ENCODE measurements around the gene ITGA3. TPM values are rescaled to one million over a fixed set of nuclear protein-coding genes. Genes with fewer than 3 reads are reported as not detected.

Gene ITGA3
- total RNA-seq, 2 donors from 2014 or later: 16.6 to 16.9 TPM

- DNase-seq (no peak), ATAC-seq (replicated peaks in 1 of 2) (no peak)
- H3K4me3 Mint-ChIP-seq: no peak overlapping the region
- no peaks in the 10 kb centered on the region for H3K27me3 Mint-ChIP-seq (ENCODE audit: low read depth)
- peaks cover 0 to 3% of the 10 kb centered on the region in 2 donors for H3K9me3 Mint-ChIP-seq
- H3K36me3 Mint-ChIP-seq (ENCODE audit: insufficient read depth in 2 of 2): peaks cover 9 to 13% of the 10 kb centered on the region in 2 donors
- no peak overlapping the region for H3K27ac Mint-ChIP-seq
- H3K4me1 Mint-ChIP-seq (ENCODE audit: low read depth): no peaks in the 10 kb centered on the region
These were observed 18.3 kb downstream of the ITGA3 start for GRCh38 chr17:50074227-50074626.

GRCh38 chr17:50075446-50076032 lies 19.6 kb downstream of the ITGA3 start:
- peaks cover 0 to 3% of the 10 kb centered on the region in 2 donors for H3K9me3 Mint-ChIP-seq
- ATAC-seq (replicated peaks in 1 of 2): no peak

GRCh38 chr17:50076221-50076590 lies 20.3 kb downstream of the ITGA3 start:
- H3K27me3 Mint-ChIP-seq (ENCODE audit: low read depth): no peaks in the 10 kb centered on the region
- H3K36me3 Mint-ChIP-seq (ENCODE audit: insufficient read depth in 2 of 2): peaks cover 4 to 10% of the 10 kb centered on the region in 2 donors
- DNase-seq (no peak), ATAC-seq (replicated peaks in 1 of 2) (no peak)
- H3K27ac Mint-ChIP-seq: no peak overlapping the region
- H3K4me3 Mint-ChIP-seq: no peak overlapping the region
- no peaks in the 10 kb centered on the region for H3K4me1 Mint-ChIP-seq (ENCODE audit: low read depth)
- peaks cover 0 to 3% of the 10 kb centered on the region in 2 donors for H3K9me3 Mint-ChIP-seq

More at GRCh38 chr17:50075446-50076032, 19.6 kb downstream of the ITGA3 start:
- H3K27ac Mint-ChIP-seq: no peak overlapping the region
- H3K36me3 Mint-ChIP-seq (ENCODE audit: insufficient read depth in 2 of 2): peaks cover 9 to 13% of the 10 kb centered on the region in 2 donors
- no peak for DNase-seq
- H3K4me3 Mint-ChIP-seq: no peak overlapping the region
- H3K27me3 Mint-ChIP-seq (ENCODE audit: low read depth): no peaks in the 10 kb centered on the region
- H3K4me1 Mint-ChIP-seq (ENCODE audit: low read depth): no peaks in the 10 kb centered on the region

- Mint-ChIP-seq H3K27ac (no peak overlapping the region), H3K27me3 (ENCODE audit: low read depth) (no peaks in the 10 kb centered on the region), H3K36me3 (ENCODE audit: insufficient read depth in 2 of 2) (peaks cover 1 to 5% of the 10 kb centered on the region in 2 donors), H3K9me3 (no peaks in the 10 kb centered on the region), H3K4me3 (no peak overlapping the region), H3K4me1 (ENCODE audit: low read depth) (no peaks in the 10 kb centered on the region)
- DNase-seq (no peak), ATAC-seq (replicated peaks in 1 of 2) (no peak)
These were observed 20.8 kb downstream of the ITGA3 start for GRCh38 chr17:50076591-50077235.

GRCh38 chr17:50078430-50078829 lies 22.5 kb downstream of the ITGA3 start:
- no peaks in the 10 kb centered on the region for H3K27me3 Mint-ChIP-seq (ENCODE audit: low read depth)
- H3K9me3 Mint-ChIP-seq: no peaks in the 10 kb centered on the region
- DNase-seq: no peak
- no peaks in the 10 kb centered on the region for H3K4me1 Mint-ChIP-seq (ENCODE audit: low read depth)
- no peak overlapping the region for H3K27ac Mint-ChIP-seq
- no peaks in the 10 kb centered on the region for H3K36me3 Mint-ChIP-seq (ENCODE audit: insufficient read depth in 2 of 2)
- ATAC-seq (replicated peaks in 1 of 2): no peak
- no peak overlapping the region for H3K4me3 Mint-ChIP-seq

GRCh38 chr17:50079334-50080095 lies 23.6 kb downstream of the ITGA3 start:
- Mint-ChIP-seq H3K27ac (no peak overlapping the region), H3K36me3 (ENCODE audit: insufficient read depth in 2 of 2) (no peaks in the 10 kb centered on the region), H3K4me1 (ENCODE audit: low read depth) (no peaks in the 10 kb centered on the region), H3K9me3 (no peaks in the 10 kb centered on the region), H3K4me3 (no peak overlapping the region), H3K27me3 (ENCODE audit: low read depth) (no peaks in the 10 kb centered on the region)
- peak in 1 of 2 donors; percentile 28 for DNase-seq
- peak in 1 of 2 donors; percentile 17 for ATAC-seq (replicated peaks in 1 of 2)

- Mint-ChIP-seq H3K4me1 (ENCODE audit: low read depth) (no peaks in the 10 kb centered on the region), H3K27me3 (ENCODE audit: low read depth) (no peaks in the 10 kb centered on the region), H3K27ac (no peak overlapping the region), H3K4me3 (no peak overlapping the region), H3K9me3 (no peaks in the 10 kb centered on the region), H3K36me3 (ENCODE audit: insufficient read depth in 2 of 2) (no peaks in the 10 kb centered on the region)
- ATAC-seq (replicated peaks in 1 of 2) (no peak), DNase-seq (no peak)
These were observed 24.2 kb downstream of the ITGA3 start for GRCh38 chr17:50080096-50080480.

- no peaks in the 10 kb centered on the region for H3K36me3 Mint-ChIP-seq (ENCODE audit: insufficient read depth in 2 of 2)
- DNase-seq (no peak), ATAC-seq (replicated peaks in 1 of 2) (no peak)
- no peaks in the 10 kb centered on the region for H3K4me1 Mint-ChIP-seq (ENCODE audit: low read depth)
- H3K4me3 Mint-ChIP-seq: no peak overlapping the region
- no peaks in the 10 kb centered on the region for H3K9me3 Mint-ChIP-seq
- H3K27ac Mint-ChIP-seq: no peak overlapping the region
- H3K27me3 Mint-ChIP-seq (ENCODE audit: low read depth): no peaks in the 10 kb centered on the region
These were observed 24.9 kb downstream of the ITGA3 start for GRCh38 chr17:50080827-50081226.

- Mint-ChIP-seq H3K4me3 (no peak overlapping the region), H3K27me3 (ENCODE audit: low read depth) (no peaks in the 10 kb centered on the region), H3K27ac (no peak overlapping the region)
These were observed 25.8 kb downstream of the ITGA3 start for GRCh38 chr17:50081757-50082156.

GRCh38 chr17:50087246-50087911 lies 31.5 kb downstream of the ITGA3 start:
- no peaks in the 10 kb centered on the region for H3K27me3 Mint-ChIP-seq (ENCODE audit: low read depth)
- no peaks in the 10 kb centered on the region for H3K36me3 Mint-ChIP-seq (ENCODE audit: insufficient read depth in 2 of 2)
- ATAC-seq (replicated peaks in 1 of 2) (peak; percentile 74 to 85), DNase-seq (peak; percentile 74 to 84)
- no peaks in the 10 kb centered on the region for H3K9me3 Mint-ChIP-seq
- no peak overlapping the region for H3K27ac Mint-ChIP-seq
- no peak overlapping the region for H3K4me3 Mint-ChIP-seq
- H3K4me1 Mint-ChIP-seq (ENCODE audit: low read depth): no peaks in the 10 kb centered on the region

More at GRCh38 chr17:50081757-50082156, 25.8 kb downstream of the ITGA3 start:
- DNase-seq (no peak), ATAC-seq (replicated peaks in 1 of 2) (no peak)
- no peaks in the 10 kb centered on the region for H3K9me3 Mint-ChIP-seq
- no peaks in the 10 kb centered on the region for H3K36me3 Mint-ChIP-seq (ENCODE audit: insufficient read depth in 2 of 2)
- H3K4me1 Mint-ChIP-seq (ENCODE audit: low read depth): no peaks in the 10 kb centered on the region

- no peaks in the 10 kb centered on the region for H3K4me1 Mint-ChIP-seq (ENCODE audit: low read depth)
- no peak for ATAC-seq (replicated peaks in 1 of 2)
- DNase-seq: no peak
These were observed 32.0 kb downstream of the ITGA3 start for GRCh38 chr17:50087912-50088405.

GRCh38 chr17:50088952-50089825 lies 33.3 kb downstream of the ITGA3 start:
- ATAC-seq (replicated peaks in 1 of 2): no peak
- Mint-ChIP-seq H3K9me3 (no peaks in the 10 kb centered on the region), H3K4me3 (no peak overlapping the region), H3K27me3 (ENCODE audit: low read depth) (no peaks in the 10 kb centered on the region), H3K36me3 (ENCODE audit: insufficient read depth in 2 of 2) (no peaks in the 10 kb centered on the region), H3K27ac (no peak overlapping the region), H3K4me1 (ENCODE audit: low read depth) (no peaks in the 10 kb centered on the region)
- DNase-seq: no peak

More at GRCh38 chr17:50087912-50088405, 32.0 kb downstream of the ITGA3 start:
- H3K9me3 Mint-ChIP-seq: no peaks in the 10 kb centered on the region
- no peaks in the 10 kb centered on the region for H3K27me3 Mint-ChIP-seq (ENCODE audit: low read depth)
- H3K4me3 Mint-ChIP-seq: no peak overlapping the region
- H3K36me3 Mint-ChIP-seq (ENCODE audit: insufficient read depth in 2 of 2): no peaks in the 10 kb centered on the region
- H3K27ac Mint-ChIP-seq: no peak overlapping the region

Measured in activated T-cell treated with anti-CD3 and anti-CD28 coated beads, Interleukin-2, amount 50 U/mL, for 72 hours (primary cell).